ENCODE results near the gene ARL13B. TPM values are rescaled to one million over a fixed set of nuclear protein-coding genes. Genes with fewer than 3 reads are reported as not detected.
"Not testable (repeated sequence)": the region's sequence is repeated elsewhere in the genome, so short reads cannot be mapped to it uniquely, and the experiment has no call there.

The ARL13B gene
- total RNA-seq, 1 donor from 2014 or later = 4.5 TPM

DNA sequence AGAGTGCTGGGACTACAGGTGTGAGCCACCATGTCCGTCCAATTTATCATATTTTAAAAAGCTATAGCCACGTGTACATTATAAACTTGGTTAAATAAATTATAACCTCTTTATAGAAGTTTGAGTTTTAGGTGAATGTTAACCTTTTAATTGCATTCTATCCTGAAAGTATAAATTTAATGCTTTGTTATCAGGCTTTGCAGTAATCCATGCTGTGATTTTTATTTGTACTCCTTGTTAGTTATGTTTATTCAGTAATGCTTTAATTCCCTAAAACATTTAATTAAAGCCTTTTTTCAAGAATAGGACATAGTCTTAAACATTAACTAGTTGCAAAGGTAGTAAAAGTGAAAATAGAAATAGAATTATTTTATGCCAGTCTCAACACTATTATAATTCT lies 11.7 kb downstream of the ARL13B start:
- DNase-seq = no peak
- ATAC-seq = no peak
- intact Hi-C loops (cut with micrococcal nuclease) = no loop called here

DNA sequence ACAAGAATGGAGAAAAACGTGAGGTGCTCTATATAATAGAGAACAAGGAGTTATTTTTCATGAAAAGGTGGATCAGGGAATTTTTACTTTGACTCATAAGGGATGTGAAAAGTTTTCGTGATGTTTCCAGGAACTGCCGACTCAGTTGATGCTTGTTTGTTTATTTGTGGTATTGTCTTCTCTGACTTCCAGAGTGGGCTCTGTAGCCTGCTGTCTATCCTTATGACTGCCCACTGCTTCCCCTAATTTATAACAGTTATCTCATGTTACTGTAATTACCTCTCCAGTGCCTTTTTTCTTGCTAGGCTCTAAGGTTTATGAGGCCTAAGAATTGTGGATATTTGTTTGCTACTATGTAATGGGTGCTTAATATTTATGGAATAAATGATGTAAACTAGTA lies 12.3 kb downstream of the ARL13B start:
- intact Hi-C loops (cut with micrococcal nuclease) = no loop called here
- DNase-seq = no peak
- ATAC-seq = no peak

DNA sequence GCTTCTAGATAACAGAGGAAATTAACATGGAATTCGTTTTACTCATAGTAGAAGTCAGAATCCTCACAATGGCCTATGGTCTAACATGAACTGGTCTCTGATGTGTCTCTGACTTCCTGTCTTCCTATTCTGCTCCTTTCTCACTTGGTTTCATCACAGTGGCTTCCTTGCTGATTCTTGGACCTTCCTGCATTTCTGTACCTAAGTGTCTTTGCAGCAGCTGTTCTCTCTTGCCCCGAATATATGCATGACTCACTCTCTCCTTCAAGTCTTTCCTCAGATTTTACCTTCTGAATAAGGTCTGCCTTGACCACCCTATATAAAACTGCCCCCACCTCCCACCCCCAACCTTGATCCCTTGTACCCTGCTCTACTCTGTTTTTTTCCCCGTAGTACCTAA lies 14.1 kb downstream of the ARL13B start:
- ATAC-seq (no peak), DNase-seq (no peak)
- intact Hi-C loops (cut with micrococcal nuclease) = no loop called here

DNA sequence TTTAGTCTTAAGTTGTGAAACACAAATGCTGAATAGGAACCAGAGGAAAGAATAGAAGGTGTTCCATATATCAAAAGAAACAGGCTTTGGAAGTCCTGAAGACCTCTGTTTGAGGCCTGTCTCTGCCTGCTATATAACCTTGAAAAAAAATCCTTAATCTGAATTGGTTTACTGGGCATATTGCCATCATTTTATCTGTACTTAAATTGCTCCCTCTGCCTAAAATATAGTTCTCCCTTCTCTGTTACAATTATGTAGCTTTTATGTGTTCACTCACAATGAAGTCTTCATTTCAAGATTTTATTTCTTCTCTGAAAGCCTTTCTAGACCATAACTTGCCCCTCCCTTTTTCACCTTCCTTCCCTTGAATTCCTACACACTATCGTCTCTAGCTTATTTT lies 21.2 kb downstream of the ARL13B start:
- intact Hi-C loops (cut with micrococcal nuclease) = loop anchor here (5.0 kb wide), 1 partner anchor 66 kb away; no protein-coding TSS in a partner anchor
- ATAC-seq (peak; percentile 28), DNase-seq (no peak)

DNA sequence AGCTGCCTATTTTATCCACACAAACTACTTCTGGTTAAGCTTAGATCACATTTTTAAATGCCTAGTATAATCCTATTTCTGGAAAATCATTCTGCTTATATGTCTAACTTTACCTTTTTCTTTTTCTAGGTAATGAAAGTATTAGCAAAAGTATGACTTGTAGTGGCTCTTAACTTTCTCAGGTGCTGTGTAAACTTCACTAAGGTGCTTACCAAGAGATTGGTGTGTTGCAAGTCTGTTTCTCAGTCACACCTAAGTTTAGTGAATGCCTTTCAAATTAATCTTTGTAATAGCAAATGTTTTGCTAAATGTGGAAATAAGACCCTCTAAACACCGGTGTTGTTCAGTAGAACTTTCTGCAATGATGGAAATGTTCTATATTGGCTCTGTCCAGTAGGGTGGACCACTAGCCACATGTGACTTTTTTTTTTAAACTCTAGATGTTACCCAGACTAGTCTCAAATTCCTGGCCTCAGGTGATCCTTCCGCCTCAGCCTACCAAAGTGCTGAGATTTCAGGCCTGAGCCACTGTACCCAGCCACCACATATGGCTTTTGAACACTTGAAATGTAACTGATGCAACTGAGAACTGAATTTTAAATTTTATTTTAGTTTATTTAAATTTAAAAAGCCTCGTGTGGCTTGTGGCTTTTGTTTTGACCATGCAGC lies 22.0 kb downstream of the ARL13B start:
- intact Hi-C loops (cut with micrococcal nuclease) = loop anchor here (5.0 kb wide), 1 partner anchor 65 kb away; no protein-coding TSS in a partner anchor
- ATAC-seq = no peak

DNA sequence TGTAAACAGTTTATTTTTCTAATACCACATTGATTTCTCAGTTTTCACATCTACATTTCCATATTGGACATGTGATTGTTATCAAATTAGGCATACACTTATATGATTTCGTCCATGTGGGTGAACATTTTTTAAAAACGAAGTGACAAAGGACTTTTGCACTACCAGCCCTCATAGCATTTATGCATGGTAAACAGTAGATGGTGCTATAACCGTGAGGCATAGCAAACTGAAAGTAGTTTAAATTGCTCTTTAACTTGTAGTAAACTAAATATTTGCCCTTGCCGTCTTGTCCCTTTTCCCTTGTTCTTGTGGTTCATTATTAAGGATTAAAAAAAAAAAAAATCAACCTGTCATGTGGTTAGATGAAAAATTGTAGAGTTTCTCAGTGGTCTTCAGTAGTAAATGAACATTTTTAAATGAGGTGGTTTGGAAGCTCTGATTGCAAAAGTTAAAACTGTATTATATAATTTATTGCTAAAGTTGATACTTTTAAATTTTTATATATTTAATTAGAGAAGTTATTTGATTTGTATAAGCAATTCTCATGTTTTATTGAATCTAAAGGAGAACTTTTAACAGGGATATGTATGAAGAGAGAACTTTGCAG lies 24.5 kb downstream of the ARL13B start:
- ATAC-seq = peak; percentile 72
- no peak for DNase-seq
- intact Hi-C loops (cut with micrococcal nuclease) = loop anchor here (5.0 kb wide), 1 partner anchor 63 kb away; no protein-coding TSS in a partner anchor

More for the DNA sequence above, 22.0 kb downstream of the ARL13B start:
- DNase-seq = no peak

DNA sequence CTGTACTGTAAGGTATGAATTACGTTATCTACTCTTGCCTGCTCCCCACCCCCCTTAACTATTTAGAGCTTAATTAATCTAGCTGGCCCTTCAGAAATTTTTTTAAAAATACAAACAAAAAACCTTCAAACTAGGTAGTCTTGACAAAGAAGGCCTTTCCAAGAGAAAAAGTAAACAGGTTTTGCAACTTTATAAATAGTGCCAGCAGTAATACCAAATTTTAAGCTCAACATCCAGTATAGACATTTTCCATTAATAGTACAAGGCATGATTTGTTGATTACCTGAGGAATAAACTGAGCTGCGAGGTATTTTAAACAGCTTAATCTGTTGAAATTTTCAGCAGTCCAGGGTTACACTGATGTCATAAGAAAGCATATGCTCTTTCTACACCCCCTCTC lies 28.3 kb downstream of the ARL13B start:
- no peak for ATAC-seq
- DNase-seq = no peak
- intact Hi-C loops (cut with micrococcal nuclease) = no loop called here

DNA sequence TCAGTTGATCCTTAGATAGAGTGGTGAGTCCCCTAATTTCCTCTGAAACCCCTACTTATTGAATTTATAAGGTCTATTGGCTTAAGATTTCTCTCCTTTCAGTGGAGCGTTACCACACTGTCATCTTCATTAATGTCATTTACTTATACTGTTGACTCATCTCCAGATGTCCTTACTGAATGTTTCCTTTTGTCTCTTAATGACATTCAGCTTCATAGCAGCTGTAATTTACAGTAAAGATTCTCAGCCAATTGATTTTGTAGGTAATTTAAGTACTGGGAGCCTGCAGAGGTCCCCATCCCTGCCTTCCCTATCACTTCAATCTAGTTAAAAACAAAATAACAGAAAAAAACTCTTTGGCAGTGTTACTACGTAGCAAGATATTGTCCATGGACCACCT lies 29.7 kb downstream of the ARL13B start:
- intact Hi-C loops (cut with micrococcal nuclease) = no loop called here
- ATAC-seq (no peak), DNase-seq (no peak)

DNA sequence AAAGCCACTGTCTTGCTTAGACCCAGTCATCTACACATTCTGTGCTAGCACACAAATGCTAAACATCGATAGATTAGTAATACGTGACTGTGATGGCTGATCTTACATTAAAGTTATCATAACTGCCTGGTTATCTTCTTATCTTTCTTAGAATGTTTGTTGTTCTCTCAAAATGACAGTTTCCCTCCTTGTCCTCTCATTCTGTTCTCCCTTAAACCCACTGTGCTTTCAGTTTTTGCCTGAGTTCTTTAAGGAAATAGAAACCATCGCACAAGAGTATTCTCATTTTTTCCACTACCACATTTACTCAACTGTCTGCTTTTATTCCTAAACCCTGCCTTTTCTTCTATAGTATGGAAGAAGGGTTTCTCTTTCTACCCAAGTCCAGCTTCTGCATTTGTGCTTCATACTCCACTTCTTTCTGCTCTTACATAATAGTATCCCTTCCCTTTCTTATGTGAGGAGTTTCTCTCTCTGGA lies 31.3 kb downstream of the ARL13B start:
- DNase-seq (no peak), ATAC-seq (no peak)
- intact Hi-C loops (cut with micrococcal nuclease) = no loop called here

DNA sequence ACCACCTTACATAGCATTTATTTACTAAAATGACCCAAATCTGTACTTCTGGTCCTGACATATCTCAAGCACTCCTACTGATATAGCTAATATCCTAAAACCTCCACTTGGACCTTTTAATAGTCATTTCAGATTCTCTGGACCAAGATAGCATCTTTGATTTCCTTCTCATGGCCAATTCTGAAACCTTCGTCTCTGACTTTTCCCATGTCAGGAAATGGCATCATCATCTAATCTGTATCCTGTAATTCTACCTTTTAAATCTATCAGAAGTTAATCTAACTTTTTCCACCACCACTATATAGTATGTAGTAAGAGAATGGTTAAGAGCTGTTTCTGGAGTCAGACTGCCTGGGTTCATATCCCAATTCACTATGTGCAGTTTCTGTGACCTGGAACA lies 32.2 kb downstream of the ARL13B start:
- DNase-seq = no peak
- intact Hi-C loops (cut with micrococcal nuclease) = no loop called here
- ATAC-seq = no peak

DNA sequence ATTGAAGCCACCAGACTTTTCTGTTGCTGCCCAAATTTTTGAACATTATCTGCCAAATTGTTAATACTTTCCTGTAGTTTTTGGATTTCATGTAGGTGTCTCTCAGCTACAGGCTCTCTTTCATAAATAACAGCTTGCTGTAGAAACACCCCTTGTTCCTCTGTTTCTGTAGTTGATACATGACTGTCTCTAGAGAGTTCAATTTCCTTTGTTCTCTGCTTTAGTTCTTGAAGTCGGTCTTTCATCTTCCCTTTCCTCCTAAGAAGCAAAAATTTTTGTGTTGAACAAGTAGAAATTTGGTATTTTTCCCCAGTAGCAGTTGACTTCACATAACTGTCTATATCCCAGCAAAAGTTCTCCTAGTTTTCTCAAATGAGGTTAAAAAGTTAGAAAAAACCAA lies 35.1 kb downstream of the ARL13B start:
- no peak for ATAC-seq
- intact Hi-C loops (cut with micrococcal nuclease) = no loop called here

DNA sequence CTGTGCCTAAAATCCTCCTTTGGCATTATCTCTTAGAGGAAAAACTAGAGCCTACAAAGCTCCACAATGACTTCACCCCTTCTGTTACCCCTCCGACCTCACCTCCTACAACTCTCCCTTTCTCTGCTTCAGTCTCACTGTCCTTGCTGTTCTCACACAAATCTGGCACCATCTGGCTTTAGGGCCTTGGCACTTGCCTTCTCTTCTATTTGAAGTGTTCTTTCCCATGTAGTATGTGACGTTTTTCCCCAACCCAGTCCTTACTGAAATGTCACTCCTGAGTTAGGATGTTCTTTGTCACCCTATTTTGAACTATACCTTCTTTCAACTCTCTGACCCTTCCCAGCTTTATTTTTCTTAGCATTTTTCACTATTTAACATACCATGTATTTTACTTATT lies 39.7 kb downstream of the ARL13B start:
- DNase-seq (no peak), ATAC-seq (no peak)
- intact Hi-C loops (cut with micrococcal nuclease) = no loop called here

More for the DNA sequence above, 35.1 kb downstream of the ARL13B start:
- no peak for DNase-seq

DNA sequence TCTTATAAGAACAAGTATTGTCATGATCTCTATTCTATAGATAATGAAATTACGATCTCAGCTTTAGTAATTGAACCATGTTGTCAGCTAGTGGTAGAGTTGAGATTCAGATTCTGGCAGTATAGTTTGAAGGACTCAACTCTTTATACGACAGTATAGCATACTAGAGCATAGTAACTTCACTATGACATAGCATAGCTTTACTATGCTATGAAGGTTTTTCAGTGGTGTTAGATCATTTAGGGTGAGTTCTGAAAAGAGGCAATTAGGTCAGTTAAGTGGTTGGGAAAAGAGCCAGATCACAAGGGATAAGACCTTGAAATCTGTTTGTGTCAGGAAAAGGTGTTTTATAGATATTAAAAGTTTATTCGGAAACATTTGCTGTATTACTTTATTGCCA lies 40.3 kb downstream of the ARL13B start:
- ATAC-seq (no peak), DNase-seq (no peak)
- intact Hi-C loops (cut with micrococcal nuclease) = no loop called here

DNA sequence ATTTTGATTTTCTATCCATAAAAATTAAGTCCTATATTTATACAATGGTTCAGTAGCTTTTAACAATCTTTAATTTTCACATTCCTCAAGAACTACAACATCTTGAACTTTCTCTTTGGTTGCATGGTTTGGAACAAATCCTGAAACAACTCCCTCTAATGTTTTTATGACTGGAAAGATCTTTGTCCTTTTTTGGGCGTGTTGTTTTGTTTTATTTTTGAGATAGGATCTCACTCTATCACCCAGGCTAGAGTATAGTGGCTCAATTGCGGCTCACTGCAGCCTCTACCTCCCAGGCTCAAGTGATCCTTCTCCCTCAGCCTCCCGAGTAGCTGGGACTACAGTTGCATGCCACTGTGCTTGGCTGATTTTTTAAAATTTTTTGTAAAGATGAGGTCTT lies 44.4 kb downstream of the ARL13B start:
- no peak for ATAC-seq
- intact Hi-C loops (cut with micrococcal nuclease) = no loop called here
- DNase-seq = no peak

DNA sequence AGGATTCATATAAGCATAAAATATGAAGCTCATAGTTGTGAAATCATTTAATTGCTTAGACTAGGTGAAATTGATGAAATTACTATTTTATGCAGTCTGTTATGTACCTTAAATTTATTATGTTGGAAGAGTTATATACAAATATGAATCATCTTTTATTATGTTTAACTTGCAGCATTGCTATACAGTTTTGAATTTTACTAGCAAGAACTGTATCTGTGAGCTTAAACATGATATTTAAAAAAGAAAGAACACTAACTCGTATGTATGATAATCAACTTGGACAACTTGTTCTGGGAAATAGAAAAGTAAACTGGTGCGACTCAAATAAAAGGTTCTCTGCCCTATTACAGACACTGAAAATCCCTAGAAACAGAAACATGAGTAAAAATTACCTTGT lies 46.7 kb downstream of the ARL13B start:
- intact Hi-C loops (cut with micrococcal nuclease) = no loop called here
- ATAC-seq = no peak
- DNase-seq = no peak

DNA sequence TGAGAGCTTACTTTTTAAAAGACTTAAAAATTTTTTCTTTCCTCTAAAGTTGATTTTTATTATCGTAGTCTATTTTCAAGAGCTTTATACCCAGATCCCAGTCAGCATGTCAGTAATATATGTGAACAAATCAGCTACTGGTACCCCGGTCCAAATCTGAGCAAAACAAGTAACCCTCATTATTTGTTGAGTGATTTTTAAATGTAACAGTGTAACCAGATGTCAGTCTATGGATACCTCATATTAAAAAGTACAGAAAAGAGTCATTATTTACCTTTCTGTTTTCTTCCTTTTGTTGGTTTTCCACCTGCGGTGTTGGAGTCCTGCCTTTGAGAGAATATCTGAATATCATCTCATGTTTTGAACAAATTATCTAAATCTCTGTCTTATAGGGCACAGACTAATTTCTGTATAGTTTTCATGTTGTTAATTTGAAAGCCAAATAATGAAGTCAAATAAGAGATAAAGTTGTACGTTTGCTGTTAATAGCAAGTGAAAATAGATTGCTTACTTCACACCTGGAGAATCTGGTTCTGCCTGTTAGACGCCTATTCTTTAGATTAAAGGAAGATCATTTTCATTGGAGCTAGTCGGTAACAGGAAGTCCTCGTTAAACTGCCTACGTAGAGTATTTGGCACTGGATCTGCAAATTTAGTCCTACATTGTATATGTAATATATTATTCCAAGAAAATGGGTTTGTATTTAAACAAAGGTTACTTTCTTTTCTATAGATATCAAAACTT lies 48.3 kb downstream of the ARL13B start, which contains the start of gene STX19:
STX19 (minus strand) TSS at position 505 of the 745 bp plus-strand sequence. CDS start 13,328 bp downstream, outside the sequence.
- DNase-seq (no peak), ATAC-seq (no peak)
- intact Hi-C loops (cut with micrococcal nuclease) = no loop called here

DNA sequence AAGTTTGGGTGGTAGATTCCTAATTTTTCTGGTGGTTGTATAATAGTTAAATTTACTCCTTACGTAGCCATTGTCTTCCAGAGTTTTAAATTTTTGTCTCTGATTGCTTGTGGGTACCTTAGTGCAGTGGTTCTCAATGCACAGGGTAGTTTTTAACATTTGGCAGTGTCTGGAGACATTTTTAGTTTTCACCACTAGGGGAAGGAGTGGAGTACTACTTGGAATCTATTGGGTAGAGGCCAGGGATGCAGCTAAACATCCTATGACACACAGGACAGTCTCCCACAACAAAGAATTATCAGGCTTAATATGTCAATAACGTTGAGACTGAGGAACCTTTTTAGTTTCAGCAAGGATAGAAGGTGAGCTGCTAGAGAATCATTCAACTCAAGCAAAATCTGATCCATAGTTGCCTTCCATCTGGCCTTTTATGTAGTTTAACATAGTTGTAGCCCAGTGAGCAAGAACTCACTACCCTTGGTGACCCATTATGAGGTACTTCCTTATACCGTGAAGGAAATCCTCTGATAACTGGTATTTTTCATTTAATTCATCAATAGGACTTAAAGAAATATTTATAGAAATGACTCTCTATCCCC lies 57.1 kb downstream of the ARL13B start:
- no peak for ATAC-seq
- no peak for DNase-seq
- intact Hi-C loops (cut with micrococcal nuclease) = no loop called here

DNA sequence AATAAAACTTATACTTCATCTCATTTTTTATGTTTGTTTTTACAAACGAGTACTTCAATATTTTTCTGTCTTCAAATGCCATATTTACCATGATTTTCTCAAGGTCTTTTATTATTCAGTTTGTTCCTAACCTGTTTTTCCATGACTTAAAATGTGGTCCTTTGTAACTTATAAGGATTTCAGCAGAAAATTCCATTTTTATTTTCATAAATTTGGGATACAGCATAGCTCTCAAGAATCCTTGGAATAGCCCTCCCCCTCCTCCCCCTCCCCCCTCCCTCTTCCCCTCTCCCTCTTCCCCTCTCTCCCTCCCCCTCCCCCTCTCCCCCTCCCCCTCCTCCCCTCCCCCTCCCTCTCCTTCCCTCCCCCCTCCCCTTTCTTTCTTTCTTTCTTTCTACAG lies 63.3 kb downstream of the ARL13B start:
- intact Hi-C loops (cut with micrococcal nuclease) = no loop called here
- DNase-seq (no peak), ATAC-seq (no peak)

DNA sequence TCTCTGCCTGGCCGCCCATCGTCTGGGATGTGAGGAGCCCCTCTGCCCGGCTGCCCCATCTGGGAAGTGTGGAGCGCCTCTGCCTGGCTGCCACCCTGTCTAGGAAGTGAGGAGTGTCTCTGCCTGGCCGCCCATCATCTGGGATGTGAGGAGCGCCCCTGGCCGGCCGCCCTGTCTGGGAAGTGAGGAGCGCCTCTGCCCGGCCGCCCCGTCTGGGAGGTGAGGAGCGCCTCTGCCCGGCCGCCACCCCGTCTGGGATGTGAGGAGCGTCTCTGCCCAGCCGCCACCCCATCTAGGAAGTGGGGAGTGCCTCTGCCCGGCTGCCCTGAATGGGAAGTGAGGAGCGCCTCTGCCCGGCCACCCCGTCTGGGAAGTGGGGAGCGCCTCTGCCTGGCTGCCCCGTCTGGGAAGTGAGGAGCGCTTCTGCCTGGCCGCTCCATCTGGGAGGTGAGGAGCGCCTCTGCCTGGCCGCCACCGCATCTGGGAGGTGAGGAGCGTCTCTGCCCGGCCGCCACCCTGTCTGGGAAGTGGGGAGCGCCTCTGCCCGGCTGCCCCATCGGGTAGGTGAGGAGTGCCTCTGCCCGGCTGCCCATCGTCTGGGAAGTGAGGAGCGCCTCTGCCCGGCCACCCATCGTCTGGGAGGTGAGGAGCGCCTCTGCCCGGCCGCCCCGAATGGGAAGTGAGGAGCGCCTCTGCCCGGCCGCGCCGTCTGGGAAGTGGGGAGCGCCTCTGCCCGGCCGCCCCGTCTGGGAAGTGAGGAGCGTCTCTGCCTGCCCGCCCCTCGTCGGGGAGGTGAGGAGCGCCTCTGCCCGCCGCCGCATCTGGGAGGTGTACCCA lies 64.4 kb downstream of the ARL13B start:
- ATAC-seq; DNase-seq; intact Hi-C loops (cut with micrococcal nuclease): not testable (repeated sequence)

Data from left ventricle myocardium superior (tissue), 1 donor.